ENCODE results near the gene SYNJ2. TPM values are rescaled to one million over a fixed set of nuclear protein-coding genes. Genes with fewer than 3 reads are reported as not detected.

The SYNJ2 gene
- total RNA-seq, 1 experiment from 2014 or later = 10.3 TPM

- ChIA-PET POLR2A (no interaction called here), CTCF (interaction anchor here (0.7 to 1.3 kb wide), 3 partner anchors 203 to 635 kb away, joined by 3 read pairs; no protein-coding TSS in a partner anchor)
- Mint-ChIP-seq H3K9me3 (ENCODE audit: unreplicated experiment) (no peaks in the 10 kb centered on the region), H3K27ac (ENCODE audit: low read depth, unreplicated experiment) (peak overlapping the region; percentile 39), H3K36me3 (ENCODE audit: insufficient read depth, unreplicated experiment) (peaks cover 43% of the 10 kb centered on the region), H3K4me1 (ENCODE audit: insufficient read depth, unreplicated experiment) (peaks cover 6% of the 10 kb centered on the region), H3K27me3 (ENCODE audit: insufficient read depth, unreplicated experiment) (no peaks in the 10 kb centered on the region), H3K4me3 (ENCODE audit: unreplicated experiment) (no peak overlapping the region)
- no peak for TF ChIP-seq CTCF (IDR thresholded peaks at IDR 0.05; ENCODE audit: unreplicated experiment)
- DNase-seq (ENCODE audit: unreplicated experiment) = no peak
- intact Hi-C loops (cut with micrococcal nuclease) = loop anchor here (10.0 kb wide), 2 partner anchors 162 to 762 kb away; no protein-coding TSS in a partner anchor
- no TSS peak for BruUV-seq (replicated peaks)
Observed at GRCh38 chr6:158076548-158076947, 94.9 kb downstream of the SYNJ2 start.

GRCh38 chr6:158077676-158078075, 96.0 kb downstream of the SYNJ2 start:
- no peak for TF ChIP-seq CTCF (IDR thresholded peaks at IDR 0.05; ENCODE audit: unreplicated experiment)
- Mint-ChIP-seq H3K27ac (ENCODE audit: low read depth, unreplicated experiment) (no peak overlapping the region), H3K27me3 (ENCODE audit: insufficient read depth, unreplicated experiment) (no peaks in the 10 kb centered on the region), H3K4me3 (ENCODE audit: unreplicated experiment) (no peak overlapping the region), H3K4me1 (ENCODE audit: insufficient read depth, unreplicated experiment) (no peaks in the 10 kb centered on the region), H3K36me3 (ENCODE audit: insufficient read depth, unreplicated experiment) (peaks cover 43% of the 10 kb centered on the region), H3K9me3 (ENCODE audit: unreplicated experiment) (no peaks in the 10 kb centered on the region)
- intact Hi-C loops (cut with micrococcal nuclease) = loop anchor here (10.0 kb wide), 2 partner anchors 163 to 763 kb away; no protein-coding TSS in a partner anchor
- no TSS peak for BruUV-seq (replicated peaks)
- CTCF ChIA-PET = interaction anchor here (0.6 kb wide), 1 partner anchor 168 kb away, joined by 4 read pairs; no protein-coding TSS in a partner anchor
- DNase-seq (ENCODE audit: unreplicated experiment) = no peak
- POLR2A ChIA-PET = no interaction called here

- H3K4me3 Mint-ChIP-seq (ENCODE audit: unreplicated experiment) = no peak overlapping the region
- no peak overlapping the region for H3K27ac Mint-ChIP-seq (ENCODE audit: low read depth, unreplicated experiment)
- no TSS peak for BruUV-seq (replicated peaks)
- CTCF ChIA-PET = interaction anchor here (0.6 to 0.7 kb wide), 2 partner anchors 89 to 101 kb away, joined by 3 read pairs; no protein-coding TSS in a partner anchor
- H3K9me3 Mint-ChIP-seq (ENCODE audit: unreplicated experiment) = no peaks in the 10 kb centered on the region
- intact Hi-C loops (cut with micrococcal nuclease) = loop anchor here (10.0 kb wide), 2 partner anchors 164 to 764 kb away; no protein-coding TSS in a partner anchor
- POLR2A ChIA-PET = interaction anchor here (0.6 to 0.7 kb wide), 2 partner anchors 14 to 499 kb away, joined by 3 to 4 read pairs; no protein-coding TSS in a partner anchor
- H3K36me3 Mint-ChIP-seq (ENCODE audit: insufficient read depth, unreplicated experiment) = peaks cover 48% of the 10 kb centered on the region
- no peak for DNase-seq (ENCODE audit: unreplicated experiment)
- H3K27me3 Mint-ChIP-seq (ENCODE audit: insufficient read depth, unreplicated experiment) = no peaks in the 10 kb centered on the region
- no peak for TF ChIP-seq CTCF (IDR thresholded peaks at IDR 0.05; ENCODE audit: unreplicated experiment)
- no peaks in the 10 kb centered on the region for H3K4me1 Mint-ChIP-seq (ENCODE audit: insufficient read depth, unreplicated experiment)
Observed at GRCh38 chr6:158078320-158078719, 96.7 kb downstream of the SYNJ2 start.

GRCh38 chr6:158080849-158081656, 99.4 kb downstream of the SYNJ2 start:
- Mint-ChIP-seq H3K4me1 (ENCODE audit: insufficient read depth, unreplicated experiment) (no peaks in the 10 kb centered on the region), H3K36me3 (ENCODE audit: insufficient read depth, unreplicated experiment) (peaks cover 41% of the 10 kb centered on the region), H3K4me3 (ENCODE audit: unreplicated experiment) (no peak overlapping the region), H3K27ac (ENCODE audit: low read depth, unreplicated experiment) (no peak overlapping the region), H3K9me3 (ENCODE audit: unreplicated experiment) (no peaks in the 10 kb centered on the region), H3K27me3 (ENCODE audit: insufficient read depth, unreplicated experiment) (no peaks in the 10 kb centered on the region)
- CTCF ChIA-PET = interaction anchor here (7.4 kb wide), 1 partner anchor 9 kb away, joined by 50 read pairs; no protein-coding TSS in a partner anchor
- no TSS peak for BruUV-seq (replicated peaks)
- TF ChIP-seq CTCF (IDR thresholded peaks at IDR 0.05; ENCODE audit: unreplicated experiment) = no peak
- intact Hi-C loops (cut with micrococcal nuclease) = no loop called here
- POLR2A ChIA-PET = interaction anchor here (0.6 to 1.0 kb wide), 3 partner anchors 111 to 756 kb away, joined by 3 to 4 read pairs (median 3); no protein-coding TSS in a partner anchor
- no peak for DNase-seq (ENCODE audit: unreplicated experiment)

Measured in MCF 10A (cell line).